Prostate gland (tissue), 2 donors: ENCODE measurements around the gene GAGE12J.
"Not testable (repeated sequence)": the region's sequence is repeated elsewhere in the genome, so short reads cannot be mapped to it uniquely, and the experiment has no call there.

Experiments used
- POLR2A ChIP-seq: fragments of 450-650 bp; IDR thresholded peaks from one replicate; pipeline ENCODE4 v1.6.1; 2016; ENCODE audit warnings: antibody characterized with exemption, mild to moderate bottlenecking
- TF ChIP-seq, protein P1 (sequence below), 4 experiments: fragments of 200-600 bp in 2 of 4; fragments of 450-650 bp in 2 of 4; sonication (generic) in 2 of 4; IDR thresholded peaks; 1 replicate in 3 of 4; 2 replicates in 1 of 4; pipeline ENCODE4 v1.5.1; 2016 to 2019; ENCODE audit warnings: antibody characterized with exemption in 4 of 4, mild to moderate bottlenecking in 2 of 4, moderate library complexity in 2 of 4

DNA sequence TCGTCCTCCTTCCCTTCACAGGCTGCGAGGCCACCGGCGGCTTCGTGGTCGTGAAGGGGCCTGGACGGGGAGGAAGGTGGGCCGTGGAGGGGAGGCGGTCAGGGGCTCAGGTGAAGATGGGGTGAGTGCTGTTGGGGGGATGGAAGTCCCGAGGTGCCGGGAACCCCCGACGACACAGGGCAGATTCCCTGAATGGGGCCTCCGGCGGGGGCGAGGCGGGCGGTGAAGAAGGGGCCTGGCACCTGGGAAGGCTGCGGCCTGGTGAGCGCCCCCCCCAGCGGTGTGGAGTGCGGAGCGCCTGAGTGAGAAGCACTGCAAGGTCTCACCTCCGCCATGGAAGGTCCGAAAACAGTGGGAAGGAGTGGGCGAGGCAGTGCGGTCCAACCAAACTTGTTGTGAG, 429 bp downstream of the GAGE12J start:
- TF ChIP-seq, protein P1, sequence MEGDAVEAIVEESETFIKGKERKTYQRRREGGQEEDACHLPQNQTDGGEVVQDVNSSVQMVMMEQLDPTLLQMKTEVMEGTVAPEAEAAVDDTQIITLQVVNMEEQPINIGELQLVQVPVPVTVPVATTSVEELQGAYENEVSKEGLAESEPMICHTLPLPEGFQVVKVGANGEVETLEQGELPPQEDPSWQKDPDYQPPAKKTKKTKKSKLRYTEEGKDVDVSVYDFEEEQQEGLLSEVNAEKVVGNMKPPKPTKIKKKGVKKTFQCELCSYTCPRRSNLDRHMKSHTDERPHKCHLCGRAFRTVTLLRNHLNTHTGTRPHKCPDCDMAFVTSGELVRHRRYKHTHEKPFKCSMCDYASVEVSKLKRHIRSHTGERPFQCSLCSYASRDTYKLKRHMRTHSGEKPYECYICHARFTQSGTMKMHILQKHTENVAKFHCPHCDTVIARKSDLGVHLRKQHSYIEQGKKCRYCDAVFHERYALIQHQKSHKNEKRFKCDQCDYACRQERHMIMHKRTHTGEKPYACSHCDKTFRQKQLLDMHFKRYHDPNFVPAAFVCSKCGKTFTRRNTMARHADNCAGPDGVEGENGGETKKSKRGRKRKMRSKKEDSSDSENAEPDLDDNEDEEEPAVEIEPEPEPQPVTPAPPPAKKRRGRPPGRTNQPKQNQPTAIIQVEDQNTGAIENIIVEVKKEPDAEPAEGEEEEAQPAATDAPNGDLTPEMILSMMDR (IDR thresholded peaks at IDR 0.05): not testable (repeated sequence)
- TF ChIP-seq POLR2A: not testable (repeated sequence)
